Tibial nerve (tissue), 4 donors: Measurements from ENCODE around the gene RESF1. TPM values are rescaled to one million over a fixed set of nuclear protein-coding genes. Genes with fewer than 3 reads are reported as not detected.

Source experiments
- DNase-seq, 2 donors: peaks; one replicate each; pipeline ENCODE4 v3.0.0-alpha.2; 2019; ENCODE audit warnings: low spot score in 2 of 2
- H3K27ac ChIP-seq, 4 donors: fragments of 200-600 bp; sonication (generic) in 3 of 4; one replicate each; pipeline ENCODE4 v1.5.1; 2017 to 2019; ENCODE audit warnings: mild to moderate bottlenecking in 1 of 4
- H3K27me3 ChIP-seq, 2 donors: fragments of 200-600 bp; sonication (generic) in 1 of 2; one replicate each; pipeline versions ENCODE4 v1.5.1 to v1.6.0; 2017 to 2019
- H3K36me3 ChIP-seq, 3 donors: fragments of 200-600 bp; sonication (generic); one replicate each; pipeline ENCODE4 v1.5.1; 2018 to 2019
- H3K4me1 ChIP-seq, 4 donors: fragments of 200-600 bp; sonication (generic) in 3 of 4; one replicate each; pipeline ENCODE4 v1.5.1; 2017 to 2019
- H3K4me3 ChIP-seq, 4 donors: fragments of 200-600 bp; sonication (generic) in 3 of 4; one replicate each; pipeline ENCODE4 v1.5.1; 2017 to 2019; ENCODE audit warnings: mild to moderate bottlenecking in 1 of 4, moderate library complexity in 1 of 4
- H3K9me3 ChIP-seq, 4 donors: fragments of 200-600 bp; sonication (generic) in 3 of 4; one replicate each; pipeline ENCODE4 v1.5.1; 2017 to 2019
- CTCF ChIP-seq, 5 experiments: fragments of 200-600 bp in 3 of 5; fragments of 450-650 bp in 2 of 5; sonication (generic) in 3 of 5; IDR thresholded peaks; one replicate each; pipeline ENCODE4 v1.5.1; 2016 to 2019; ENCODE audit warnings: antibody characterized with exemption in 5 of 5, mild to moderate bottlenecking in 3 of 5, moderate library complexity in 2 of 5
- EP300 ChIP-seq, 2 donors: sonication (generic); formaldehyde crosslinking; IDR thresholded peaks; one replicate each; pipeline ENCODE4 v1.6.1; 2017; ENCODE audit warnings: antibody characterized with exemption in 2 of 2, mild to moderate bottlenecking in 1 of 2
- POLR2A ChIP-seq, 2 donors: fragments of 450-650 bp; IDR thresholded peaks; one replicate each; pipeline ENCODE4 v1.6.1; 2017; ENCODE audit warnings: antibody characterized with exemption in 2 of 2, mild to moderate bottlenecking in 2 of 2, moderate library complexity in 2 of 2
- WGBS, 2 donors: methylation state at CpG; one replicate each; pipeline ENCODE4 v1.1.5; 2018; 5-methylcytosine and 5-hydroxymethylcytosine counted together
- total RNA-seq, 4 donors: library from RNA; depleted of rRNA; stranded (reverse); fragments of >200 nt; gene quantifications; one replicate each; pipeline ENCODE4 v1.1.0, GENCODE V29; 2016

Gene RESF1
- total RNA-seq, 4 donors from 2014 or later: 39.6 to 51.1 (median 46.2) TPM

GRCh38 chr12:32000373-32001005 is 41.3 kb downstream of the RESF1 start:
- H3K4me3 ChIP-seq: no peak overlapping the region
- H3K27ac ChIP-seq: no peak overlapping the region
- no peak for TF ChIP-seq EP300 (IDR thresholded peaks at IDR 0.05)
- TF ChIP-seq CTCF (IDR thresholded peaks at IDR 0.05): no peak
- no peak for TF ChIP-seq POLR2A (IDR thresholded peaks at IDR 0.05)
- H3K4me1 ChIP-seq: no peaks in the 10 kb centered on the region
- H3K36me3 ChIP-seq: peaks cover 0 to 65% (median 19%) of the 10 kb centered on the region in 3 donors
- 93 to 95% methylated on average over 7 of the region's 7 CpGs for WGBS, 2 donors
- no peaks in the 10 kb centered on the region for H3K9me3 ChIP-seq
- no peak for DNase-seq
- H3K27me3 ChIP-seq: no peaks in the 10 kb centered on the region

DNA sequence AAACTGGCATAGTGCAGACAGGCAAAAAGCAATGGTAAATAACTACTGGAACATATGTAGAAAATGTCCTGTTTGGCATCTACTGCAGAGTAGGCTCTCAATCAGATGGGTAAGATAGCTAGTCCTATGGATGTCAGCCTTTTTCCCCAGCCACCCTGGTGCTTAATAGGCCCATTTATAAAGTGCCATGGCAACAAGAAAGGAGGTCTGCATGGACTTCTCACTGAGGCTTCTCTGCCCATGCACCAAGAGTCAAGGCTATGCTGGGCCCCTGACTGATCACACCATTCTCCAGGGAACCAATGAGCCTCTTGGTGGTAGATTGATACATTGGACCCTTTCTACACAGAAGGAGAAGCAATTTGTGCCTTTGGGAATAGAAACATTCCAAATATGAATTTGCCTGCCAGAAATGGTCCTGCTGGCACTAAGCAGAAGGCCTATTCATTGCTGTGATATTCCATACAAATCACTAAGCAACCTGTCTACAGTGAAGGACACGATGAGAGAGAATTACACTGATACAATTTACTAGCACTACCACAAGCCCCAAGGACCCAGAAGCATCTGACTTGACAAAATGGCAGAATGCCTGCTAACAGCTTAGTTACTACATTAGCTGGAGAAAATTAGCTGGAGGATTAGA is 43.8 kb downstream of the RESF1 start:
- H3K27ac ChIP-seq: no peak overlapping the region
- no peak overlapping the region for H3K4me3 ChIP-seq
- H3K4me1 ChIP-seq: no peaks in the 10 kb centered on the region
- peaks cover 0 to 43% (median 8%) of the 10 kb centered on the region in 3 donors for H3K36me3 ChIP-seq
- DNase-seq: no peak
- H3K27me3 ChIP-seq: no peaks in the 10 kb centered on the region
- 65 to 72% methylated on average over 1 of the region's 1 CpG for WGBS, 2 donors
- H3K9me3 ChIP-seq: no peaks in the 10 kb centered on the region
- no peak for TF ChIP-seq POLR2A (IDR thresholded peaks at IDR 0.05)
- no peak for TF ChIP-seq EP300 (IDR thresholded peaks at IDR 0.05)
- TF ChIP-seq CTCF (IDR thresholded peaks at IDR 0.05): no peak

GRCh38 chr12:32003654-32004053 is 44.4 kb downstream of the RESF1 start:
- Histone ChIP-seq H3K4me3 (no peak overlapping the region), H3K36me3 (peaks cover 0 to 36% (median 2%) of the 10 kb centered on the region in 3 donors), H3K27ac (no peak overlapping the region), H3K27me3 (no peaks in the 10 kb centered on the region), H3K4me1 (no peaks in the 10 kb centered on the region), H3K9me3 (no peaks in the 10 kb centered on the region)
- TF ChIP-seq EP300 (IDR thresholded peaks at IDR 0.05) (no peak), CTCF (IDR thresholded peaks at IDR 0.05) (no peak), POLR2A (IDR thresholded peaks at IDR 0.05) (no peak)
- DNase-seq: no peak
- 88 to 94% methylated on average over 1 of the region's 1 CpG for WGBS, 2 donors

- no peak for TF ChIP-seq POLR2A (IDR thresholded peaks at IDR 0.05)
- no peak for TF ChIP-seq EP300 (IDR thresholded peaks at IDR 0.05)
- no peak for TF ChIP-seq CTCF (IDR thresholded peaks at IDR 0.05)
- Histone ChIP-seq H3K27ac (no peak overlapping the region), H3K27me3 (no peaks in the 10 kb centered on the region), H3K9me3 (no peaks in the 10 kb centered on the region), H3K4me3 (no peak overlapping the region), H3K4me1 (no peaks in the 10 kb centered on the region), H3K36me3 (peaks cover 0 to 17% (median 0%) of the 10 kb centered on the region in 3 donors)
- WGBS, 2 donors: 61 to 65% methylated on average over 11 of the region's 11 CpGs
- DNase-seq: no peak
Measured at GRCh38 chr12:32005496-32006125, 46.4 kb downstream of the RESF1 start.

Other genes with a start within 250 kb of the RESF1 start
- 10 to 100 TPM in 2 of 4 donors, 1 to 10 TPM in 2; 6.5 to 10.5 (median 9.4) TPM for gene AMN1, start 230.4 kb upstream of the RESF1 start, total RNA-seq
- gene BICD1, start 147.4 kb downstream of the RESF1 start, total RNA-seq: 10 to 100 TPM; 34.9 to 58.8 (median 49.2) TPM